GM21576 (cell line): ENCODE results near the gene CYS1.
A peak's percentile ranks its signal among the peaks of the same experiment; 100 is the strongest.

Source experiments
- ATAC-seq: cut with Tn5 transposase; IDR thresholded peaks from one replicate; pipeline ENCODE4 v1.9.1; 2021; ENCODE audit warnings: mild to moderate bottlenecking, moderate library complexity; ENCODE audit not compliant: unreplicated experiment

Gene CYS1

DNA sequence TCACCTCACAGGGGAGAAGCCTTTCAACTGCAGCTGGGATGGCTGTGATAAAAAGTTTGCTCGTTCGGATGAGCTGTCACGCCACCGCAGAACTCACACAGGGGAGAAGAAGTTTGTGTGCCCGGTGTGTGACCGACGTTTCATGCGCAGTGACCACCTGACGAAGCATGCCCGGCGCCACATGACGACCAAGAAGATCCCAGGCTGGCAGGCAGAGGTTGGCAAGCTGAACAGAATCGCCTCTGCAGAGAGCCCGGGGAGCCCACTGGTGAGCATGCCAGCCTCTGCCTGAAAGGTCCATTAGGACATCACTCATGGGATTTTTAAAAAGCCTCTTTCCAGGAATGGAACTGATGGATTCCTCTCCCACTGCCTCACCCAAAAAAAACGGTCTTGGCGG lies 28.0 kb downstream of the CYS1 start:
- ATAC-seq = no peak

DNA sequence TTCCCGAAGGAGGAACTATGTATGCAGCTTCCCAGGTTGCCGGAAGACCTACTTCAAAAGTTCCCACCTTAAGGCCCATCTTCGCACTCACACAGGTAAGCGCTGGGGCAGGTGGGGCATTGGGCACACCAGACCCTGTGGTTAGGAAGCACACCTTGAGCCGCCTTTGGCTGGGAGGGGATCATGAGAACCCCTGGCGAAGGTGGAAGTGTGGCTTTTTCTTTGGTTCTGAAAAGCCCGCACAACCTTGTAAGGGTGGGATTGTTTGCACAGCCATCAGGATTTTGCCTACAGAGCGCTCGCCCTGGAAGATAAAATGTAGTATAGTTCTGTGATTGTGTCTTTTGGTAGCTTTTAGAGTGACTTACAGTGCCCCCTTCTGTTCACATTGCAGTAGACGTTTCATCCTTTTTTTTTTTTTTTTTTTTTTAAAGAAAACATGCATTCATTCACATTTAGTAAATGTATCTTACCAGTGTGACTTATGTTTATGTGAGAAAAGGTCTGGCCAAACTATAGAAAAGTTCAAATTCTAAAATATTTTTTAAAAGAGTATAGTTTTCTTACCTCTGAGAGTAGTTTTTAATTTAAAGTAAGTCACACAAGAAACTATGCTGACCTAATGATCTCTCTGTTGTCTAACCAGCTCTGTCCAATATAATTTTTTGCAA lies 31.6 kb downstream of the CYS1 start:
- ATAC-seq = no peak

DNA sequence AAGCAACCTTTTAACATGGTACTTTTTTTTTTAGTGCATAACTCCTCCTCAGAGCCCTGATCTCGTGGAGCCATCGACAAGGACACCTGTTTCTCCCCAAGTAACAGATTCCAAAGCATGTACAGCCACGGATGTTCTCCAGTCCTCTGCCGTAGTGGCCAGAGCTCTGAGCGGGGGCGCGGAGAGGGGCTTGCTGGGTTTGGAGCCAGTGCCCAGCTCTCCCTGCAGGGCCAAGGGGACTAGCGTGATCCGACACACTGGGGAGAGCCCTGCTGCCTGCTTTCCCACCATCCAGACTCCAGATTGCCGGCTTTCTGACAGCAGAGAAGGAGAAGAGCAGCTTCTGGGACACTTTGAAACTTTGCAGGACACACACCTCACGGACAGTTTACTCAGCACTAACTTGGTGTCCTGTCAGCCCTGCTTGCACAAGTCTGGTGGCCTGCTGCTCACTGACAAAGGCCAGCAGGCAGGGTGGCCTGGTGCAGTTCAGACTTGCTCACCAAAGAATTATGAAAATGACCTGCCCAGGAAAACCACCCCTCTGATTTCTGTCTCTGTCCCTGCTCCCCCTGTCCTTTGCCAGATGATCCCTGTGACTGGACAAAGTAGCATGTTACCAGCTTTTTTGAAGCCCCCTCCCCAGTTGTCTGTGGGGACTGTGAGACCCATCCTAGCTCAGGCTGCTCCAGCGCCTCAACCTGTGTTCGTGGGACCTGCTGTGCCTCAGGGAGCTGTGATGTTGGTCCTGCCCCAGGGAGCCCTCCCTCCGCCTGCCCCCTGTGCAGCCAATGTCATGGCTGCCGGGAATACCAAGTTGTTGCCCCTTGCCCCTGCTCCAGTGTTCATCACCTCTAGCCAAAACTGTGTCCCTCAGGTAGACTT lies 32.4 kb downstream of the CYS1 start:
- no peak for ATAC-seq

DNA sequence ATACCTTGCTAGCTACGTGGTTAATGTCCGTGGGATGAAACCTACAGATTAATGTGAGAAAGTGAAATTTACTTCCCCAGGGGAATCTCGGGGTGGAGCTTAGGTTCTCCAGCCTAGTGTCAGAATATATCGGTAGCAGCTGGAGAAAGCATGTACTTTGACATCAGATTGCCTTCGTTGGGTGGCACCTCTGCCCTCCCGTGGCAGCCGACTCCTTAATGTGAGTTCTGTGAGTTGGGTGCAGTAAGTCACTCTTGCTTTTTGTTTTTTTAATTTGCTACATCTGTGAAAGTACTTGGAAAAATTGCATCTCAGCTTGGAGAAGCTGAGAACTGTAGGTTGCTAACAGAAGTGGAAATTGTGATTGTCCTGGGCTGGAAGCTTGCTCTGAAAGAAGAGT lies 33.3 kb downstream of the CYS1 start:
- ATAC-seq = no peak

DNA sequence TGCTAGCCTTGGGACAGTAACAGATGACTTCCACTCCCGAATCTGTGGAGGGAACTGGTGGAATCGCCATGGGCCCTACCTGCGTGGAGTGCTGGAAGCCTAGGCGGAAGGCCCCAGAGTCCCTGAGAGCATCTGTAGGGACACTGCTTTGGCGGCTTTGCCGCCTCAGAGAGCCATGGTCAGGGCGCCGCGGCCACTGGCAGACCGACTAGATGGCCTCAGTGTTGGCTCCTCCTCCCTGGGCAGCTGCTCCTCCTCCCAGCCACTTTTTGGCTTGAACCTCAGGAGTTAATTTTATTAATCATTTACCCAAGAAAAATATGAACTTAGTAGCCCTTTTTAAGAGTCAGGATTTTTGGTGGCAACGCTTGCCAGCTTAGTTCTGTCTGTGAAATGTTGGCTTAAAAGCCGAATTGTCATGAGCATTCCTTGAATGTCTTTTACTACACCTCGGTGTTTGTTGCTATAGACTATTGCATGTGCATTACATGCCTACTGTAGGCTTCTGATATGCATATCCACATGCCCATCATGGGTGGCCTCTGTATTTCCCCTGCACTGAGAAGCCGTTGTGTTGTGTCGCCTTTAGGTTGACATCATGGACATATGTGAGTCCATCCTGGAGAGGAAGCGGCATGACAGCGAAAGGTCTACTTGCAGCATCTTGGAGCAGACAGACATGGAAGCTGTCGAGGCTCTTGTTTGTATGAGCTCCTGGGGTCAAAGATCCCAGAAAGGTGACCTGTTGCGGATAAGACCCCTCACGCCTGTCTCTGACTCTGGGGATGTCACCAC lies 34.5 kb downstream of the CYS1 start:
- ATAC-seq = no peak

DNA sequence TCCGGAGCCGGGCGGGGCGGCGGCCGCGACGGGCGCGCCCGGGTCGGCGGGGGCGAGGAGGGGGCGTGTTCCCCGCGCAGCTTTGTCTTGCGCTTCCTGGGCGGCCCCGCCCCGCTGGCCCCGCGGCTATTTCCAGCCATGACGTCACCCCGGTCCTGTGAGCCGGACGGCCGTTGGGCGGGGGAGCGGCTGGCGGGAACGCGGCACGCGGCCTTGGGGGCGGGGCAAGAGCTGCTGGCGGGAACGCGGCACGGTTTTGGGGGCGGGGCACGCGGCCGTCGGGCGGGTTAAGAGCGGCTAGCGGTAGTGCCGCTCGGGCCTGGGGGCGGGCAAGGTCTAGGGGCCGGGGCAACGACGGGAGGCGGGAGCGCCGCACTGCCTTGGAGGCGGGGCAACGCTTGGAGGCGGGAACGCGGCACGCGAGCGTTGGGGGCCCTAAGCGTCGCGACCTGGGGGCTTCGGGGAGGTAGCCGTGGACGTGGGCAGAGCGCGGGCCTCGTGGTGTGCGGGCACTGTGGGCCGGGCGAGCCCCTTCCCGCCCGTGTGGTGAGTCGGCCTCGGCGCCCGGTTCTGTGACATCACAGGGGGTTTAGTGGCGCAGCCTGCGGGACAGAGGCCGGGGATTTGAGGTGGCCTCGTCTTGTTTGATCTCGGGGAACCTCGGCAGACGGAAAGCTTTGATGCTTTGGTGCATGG lies 36.2 kb downstream of the CYS1 start:
- ATAC-seq = peak; percentile 55

DNA sequence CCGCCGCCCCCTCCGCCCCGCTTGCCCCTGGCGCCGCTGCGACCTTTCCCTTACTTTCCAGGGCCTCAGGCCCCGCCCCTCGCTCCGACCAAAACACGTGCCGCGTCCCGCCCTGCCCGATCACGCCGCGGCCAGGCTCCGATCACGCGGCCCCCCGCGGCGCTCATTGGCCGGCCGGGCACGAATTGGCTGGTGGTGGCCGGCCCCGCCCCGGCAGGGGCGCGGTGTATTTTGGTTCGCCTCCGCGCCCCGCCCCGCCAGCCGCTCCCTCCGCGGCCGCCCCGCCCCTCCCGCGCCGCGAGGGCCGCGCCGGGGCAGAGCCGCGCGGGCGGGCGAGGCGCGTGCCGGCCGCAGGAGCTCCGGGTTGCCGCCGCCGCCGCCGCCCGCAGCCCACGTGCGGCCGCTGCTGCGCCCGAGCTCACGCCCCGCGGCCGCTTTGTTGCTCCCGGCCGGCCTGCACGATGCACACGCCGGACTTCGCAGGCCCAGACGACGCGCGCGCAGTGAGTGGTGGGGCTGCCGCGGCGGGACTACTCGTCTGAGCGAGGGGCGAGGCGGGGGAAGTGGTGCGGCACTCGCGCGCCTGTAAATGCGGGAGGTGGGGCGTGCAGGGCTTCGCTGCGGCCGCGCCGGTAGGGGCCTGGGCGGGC lies 36.8 kb downstream of the CYS1 start, which contains the start of gene KLF11:
Gene KLF11, plus strand, starts transcription at position 295 of the 650 bp plus-strand sequence. Its CDS starts 167 bp downstream, at position 462.
- ATAC-seq = peak; percentile 57

DNA sequence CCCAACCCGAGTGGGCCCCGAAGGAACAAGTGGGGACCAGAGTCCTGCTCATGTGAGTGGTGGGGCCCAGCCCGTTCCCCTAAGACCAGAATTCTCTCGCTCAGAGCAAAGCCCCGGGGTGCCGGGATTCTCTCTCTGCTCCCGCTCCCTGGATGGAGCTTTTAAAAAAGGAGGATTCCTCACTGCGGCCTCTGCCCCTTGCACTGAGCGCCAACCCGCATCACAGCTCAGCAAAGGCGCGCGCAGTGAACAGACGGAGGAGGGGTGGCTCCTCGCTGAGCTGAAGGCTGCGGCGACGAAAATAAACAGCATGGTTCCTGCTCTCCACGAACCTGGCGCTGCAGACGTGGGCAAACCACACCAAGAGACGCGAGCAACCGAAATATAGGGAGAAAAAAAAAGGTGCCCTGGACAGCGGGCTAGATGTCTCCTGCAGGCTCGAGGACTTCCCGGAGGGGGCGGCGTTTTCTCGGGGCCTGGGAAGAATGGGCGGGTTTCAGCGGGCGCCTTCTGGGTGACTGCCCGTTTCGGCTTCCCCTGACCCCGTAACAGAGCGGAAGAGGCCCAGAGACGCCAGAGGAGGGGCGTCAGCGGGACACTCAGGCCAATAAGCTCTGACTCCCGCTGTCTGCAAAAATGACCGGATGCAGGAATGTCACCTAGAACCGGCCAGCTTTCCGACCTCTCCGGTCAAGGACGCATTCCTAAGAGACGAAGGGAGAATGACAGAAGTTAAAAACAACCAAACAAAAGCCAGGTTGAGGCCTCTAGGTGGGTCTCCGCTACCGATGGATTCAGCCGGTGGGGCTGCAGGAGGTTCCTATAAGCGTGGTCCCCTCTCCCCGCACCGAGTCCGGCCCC lies 37.7 kb downstream of the CYS1 start:
- ATAC-seq = no peak

DNA sequence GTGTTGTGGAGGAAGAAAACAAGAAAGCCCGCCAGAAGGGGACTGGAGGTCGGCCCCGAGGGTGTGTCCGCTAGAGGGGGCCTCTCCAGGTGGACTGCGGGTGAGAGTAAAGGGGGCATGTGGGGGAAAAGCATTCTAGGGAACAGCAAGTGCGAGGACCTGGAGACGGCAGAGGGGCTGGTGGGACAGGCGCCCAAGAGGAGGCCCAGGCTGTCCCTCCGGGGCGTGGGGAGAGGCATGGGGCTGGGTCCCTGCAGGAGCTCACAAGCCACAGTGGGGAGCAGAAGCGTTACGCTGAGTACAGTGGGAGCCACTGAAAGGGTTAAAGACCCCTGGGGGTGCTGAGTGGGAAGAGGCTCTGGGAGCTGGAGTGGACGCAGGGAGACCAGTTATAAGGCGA lies 38.5 kb downstream of the CYS1 start:
- ATAC-seq = no peak

DNA sequence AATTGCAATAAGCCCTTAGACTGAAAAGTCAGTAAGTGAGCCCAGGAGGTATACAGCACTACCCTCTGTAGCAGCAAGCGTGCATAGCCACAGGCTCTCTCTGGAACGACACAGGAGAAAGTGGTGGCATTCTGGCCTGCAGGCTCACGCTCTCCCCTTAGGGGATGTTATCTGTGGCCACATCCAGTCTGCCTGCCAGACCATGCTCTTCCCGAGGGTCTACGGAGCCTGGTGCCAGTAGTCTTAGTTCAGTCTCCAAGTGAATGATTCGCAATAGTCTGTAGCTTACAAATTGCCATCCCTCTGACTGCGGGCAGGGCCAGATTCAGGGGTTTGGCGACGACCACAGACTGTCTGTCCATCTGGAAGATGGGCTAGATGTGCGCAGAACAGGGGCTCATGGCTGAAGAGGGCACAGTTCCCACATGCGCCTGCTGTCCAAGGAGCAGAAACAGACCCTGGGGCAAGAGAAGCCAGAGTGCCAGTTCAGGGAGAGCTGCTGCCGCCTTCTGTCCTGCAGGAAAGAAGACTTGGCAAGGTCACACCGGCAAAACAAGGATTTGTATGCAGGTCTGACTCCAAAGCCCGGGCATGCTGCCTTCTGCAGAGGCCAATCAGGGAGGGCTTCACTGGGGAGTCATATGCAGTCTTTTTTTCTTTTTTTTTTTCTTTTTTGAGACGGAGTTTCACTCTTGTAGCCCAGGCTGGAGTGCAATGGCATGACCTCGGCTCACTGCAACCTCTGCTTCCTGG lies 40.4 kb downstream of the CYS1 start:
- no peak for ATAC-seq

DNA sequence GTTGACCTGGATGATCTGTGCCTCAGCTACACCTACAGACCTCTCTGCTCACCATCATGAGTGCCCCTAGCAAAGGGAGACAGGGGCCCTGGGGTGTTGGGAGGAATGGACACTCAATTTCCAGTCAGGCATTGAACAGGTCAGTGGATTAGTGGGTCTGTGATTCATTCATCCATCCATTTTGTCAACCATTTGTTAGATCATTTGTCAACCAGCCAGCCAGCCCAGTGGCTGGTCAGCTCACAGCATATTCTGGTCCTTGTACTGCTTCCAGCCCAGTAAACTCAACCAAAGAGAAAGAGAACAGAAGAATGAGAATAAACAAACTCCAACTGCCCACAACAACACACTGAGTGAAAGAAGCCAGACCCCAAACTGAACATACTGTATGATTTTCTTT lies 41.5 kb downstream of the CYS1 start:
- ATAC-seq = no peak

DNA sequence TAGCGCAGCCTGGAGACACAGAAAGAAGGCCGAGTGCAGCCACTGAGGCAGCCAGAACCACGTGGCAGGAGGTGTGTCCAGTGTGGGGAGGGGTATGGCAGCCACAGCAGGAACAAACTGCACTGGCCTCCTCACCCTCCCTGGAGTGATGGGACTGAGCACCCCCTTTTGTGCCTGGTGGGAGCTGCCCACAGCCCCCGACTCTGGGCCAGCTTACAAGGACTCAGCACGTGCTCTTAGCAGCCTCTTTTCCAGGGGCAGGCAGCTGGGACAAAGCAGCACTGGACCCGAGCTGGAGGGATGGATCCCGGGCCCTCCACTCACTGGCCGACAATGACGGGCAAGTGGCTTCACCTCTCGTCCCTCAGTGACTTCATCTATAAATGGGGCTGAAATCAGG lies 42.1 kb downstream of the CYS1 start:
- no peak for ATAC-seq

DNA sequence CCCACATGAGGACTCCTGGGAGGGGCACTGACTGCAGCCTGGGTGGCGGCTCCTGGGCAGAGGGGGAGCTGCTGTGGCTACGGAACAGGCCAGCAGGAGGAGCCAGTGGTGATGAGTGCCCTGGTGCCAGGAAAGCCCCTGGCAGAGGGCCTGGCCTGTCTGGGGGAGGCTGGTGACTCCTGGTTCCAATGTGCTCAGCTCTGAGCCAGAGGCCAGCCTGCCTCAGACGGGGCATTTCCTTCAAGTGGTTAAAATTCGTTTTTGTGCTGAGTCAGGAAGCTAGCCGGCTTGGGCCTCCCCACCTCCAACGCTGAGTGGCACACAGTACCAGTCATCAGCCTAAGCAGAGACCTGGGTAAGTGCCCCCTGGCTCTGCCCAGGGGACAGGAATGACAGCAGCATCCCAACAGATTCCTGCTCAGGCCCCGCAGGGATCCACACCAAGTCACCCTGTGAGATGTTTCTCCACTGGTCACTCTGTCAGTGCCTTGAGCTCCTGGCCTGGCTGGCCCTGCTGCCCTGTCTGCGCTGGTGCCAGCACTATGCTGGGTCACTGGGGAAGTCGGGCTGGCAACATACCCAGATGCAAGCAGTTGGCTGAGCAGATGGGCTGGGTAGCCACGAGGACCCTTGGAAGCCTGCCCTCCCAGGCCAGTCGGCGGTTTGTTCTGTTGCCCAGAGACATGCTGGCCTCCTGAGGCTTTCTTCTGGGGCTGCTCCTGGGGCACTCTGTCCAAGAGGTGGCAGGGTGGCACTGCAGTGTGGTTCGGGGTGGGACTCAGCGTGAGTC lies 43.9 kb downstream of the CYS1 start:
- no peak for ATAC-seq

DNA sequence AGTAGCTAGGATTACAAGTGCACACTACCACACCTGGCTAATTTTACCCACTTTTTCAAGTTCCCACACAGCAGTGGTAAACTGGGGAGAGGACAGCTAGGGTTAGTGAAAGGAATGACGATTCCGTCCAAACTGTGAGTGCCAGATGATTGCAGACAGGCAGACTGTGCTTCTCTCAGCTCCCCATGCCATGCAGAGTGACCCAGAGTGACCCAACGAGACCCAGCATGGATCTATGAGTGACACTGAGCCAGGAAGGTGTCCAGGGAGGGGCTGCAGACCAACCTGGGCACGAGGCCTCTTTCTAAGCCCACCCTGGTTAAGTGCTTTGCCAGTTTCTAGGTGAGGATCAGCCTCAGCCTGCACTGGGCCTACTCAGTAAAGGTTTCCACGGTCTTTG lies 44.6 kb downstream of the CYS1 start:
- ATAC-seq = no peak

DNA sequence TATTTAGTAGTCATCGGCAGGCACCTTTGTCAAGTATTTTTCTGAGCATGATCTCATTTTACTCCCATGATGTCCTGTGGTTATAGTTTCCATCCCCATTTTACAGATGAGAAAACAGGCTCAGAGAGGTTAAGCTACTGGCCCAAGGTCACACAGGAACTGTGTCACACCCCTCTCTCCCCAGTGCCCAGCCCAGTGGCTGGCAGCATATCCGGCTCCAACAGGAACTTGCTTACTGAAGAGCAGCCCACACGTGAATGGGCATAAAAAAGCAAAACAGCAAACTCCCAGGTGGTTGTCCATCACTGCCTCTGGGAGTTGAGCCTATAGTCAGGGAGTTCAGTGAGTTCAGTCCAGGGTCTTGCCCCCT lies 45.2 kb downstream of the CYS1 start:
- no peak for ATAC-seq

DNA sequence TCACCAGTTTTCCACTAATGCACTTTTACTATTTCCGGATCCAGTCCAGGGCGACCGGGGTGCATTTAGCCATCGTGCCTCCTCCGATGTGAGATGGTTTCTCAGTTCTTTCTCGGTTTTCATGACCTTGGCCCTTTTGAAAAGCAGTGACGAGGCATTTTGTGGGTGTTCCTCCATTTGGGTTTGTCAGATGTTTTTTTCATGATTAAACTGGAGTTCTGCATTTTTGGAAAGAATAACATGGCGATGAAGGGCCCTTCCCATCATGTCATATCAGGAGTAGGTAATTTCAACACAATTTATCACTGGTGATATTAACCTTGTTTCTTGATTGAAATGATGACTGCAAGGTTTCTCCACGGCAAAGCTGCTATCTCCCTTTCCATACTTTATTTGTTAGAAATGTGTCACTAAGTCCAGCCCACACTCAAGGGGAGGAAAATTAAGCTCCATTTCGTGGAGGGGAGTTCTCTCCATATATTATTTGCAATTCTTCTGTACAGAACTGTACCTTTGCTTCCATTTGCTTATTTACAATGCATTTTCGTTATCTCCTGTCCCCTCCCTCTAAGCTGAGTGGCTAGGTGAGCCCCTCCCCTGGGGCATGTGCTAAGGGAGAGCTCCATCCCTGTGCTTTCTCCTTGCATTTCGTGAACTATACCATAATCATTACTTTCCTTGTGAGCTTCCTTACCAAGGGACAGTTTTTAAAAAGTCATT lies 45.7 kb downstream of the CYS1 start:
- no peak for ATAC-seq

DNA sequence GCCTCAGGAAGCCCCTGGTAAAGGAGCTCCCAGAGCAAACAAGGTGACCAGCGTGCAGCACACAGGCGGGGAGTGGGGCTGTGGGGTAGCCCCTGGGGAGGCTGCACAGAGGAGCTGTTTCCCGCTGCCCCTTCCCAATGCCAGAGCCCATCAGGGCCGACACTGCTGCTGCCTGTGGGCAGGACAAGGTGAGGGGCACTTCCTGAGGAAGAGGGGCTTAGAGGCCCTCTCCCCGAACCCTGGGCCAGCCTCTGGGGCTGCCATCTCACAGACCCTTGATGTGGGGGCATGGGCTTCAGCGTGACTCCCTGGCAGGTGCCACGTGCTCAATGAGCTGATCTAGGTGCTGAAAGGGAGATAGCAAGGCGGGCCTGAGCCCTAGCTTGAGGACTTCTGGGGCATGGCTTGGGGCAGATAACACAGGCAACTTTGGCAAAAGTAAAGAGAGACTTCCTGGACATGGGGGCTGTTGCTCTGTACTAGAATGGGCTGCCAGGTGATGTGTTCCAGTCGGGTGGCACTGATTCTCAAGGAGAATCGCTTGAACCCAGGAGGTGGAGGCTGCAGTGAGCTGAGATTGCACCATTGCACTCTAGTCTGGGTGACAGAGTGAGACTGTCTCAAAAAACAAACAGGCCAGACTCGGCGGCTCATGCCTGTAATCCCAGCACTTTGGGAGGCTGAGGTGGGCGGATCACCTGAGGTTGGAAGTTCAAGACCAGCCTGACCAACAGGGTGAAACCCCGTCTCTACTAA lies 46.8 kb downstream of the CYS1 start:
- ATAC-seq = no peak
